A549 (cell line): ENCODE results near the gene DBF4.

Experiments
- CHD4 ChIP-seq: fragments of 200-600 bp; sonication (generic); IDR thresholded peaks from 2 replicates; pipeline ENCODE4 v1.6.1; 2016; ENCODE audit warnings: antibody characterized with exemption, mild to moderate bottlenecking, borderline replicate concordance
- CTCF ChIP-seq: fragments of >200 bp; sonication (Bioruptor Twin); formaldehyde crosslinking; IDR thresholded peaks from 3 replicates; pipeline ENCODE4 v1.5.1; 2016
- ESRRA ChIP-seq: fragments of 150-350 bp; IDR thresholded peaks from 2 replicates; pipeline ENCODE4 v1.6.1; 2014; ENCODE audit warnings: mild to moderate bottlenecking, low read length, borderline replicate concordance
- JUN ChIP-seq, 2 experiments: fragments of >200 bp; sonication (Bioruptor Twin); formaldehyde crosslinking; IDR thresholded peaks; 2 replicates in 1 of 2; 3 replicates in 1 of 2; pipeline ENCODE4 v1.6.1; 2016 to 2017
- NFE2L2 ChIP-seq: fragments of 150-350 bp; conservative IDR thresholded peaks from 2 replicates; pipeline ENCODE4 v1.6.1; 2014; ENCODE audit warnings: low read length
- PHF8 ChIP-seq: fragments of 200-600 bp; sonication (generic); IDR thresholded peaks from 2 replicates; pipeline ENCODE4 v1.6.1; 2016; ENCODE audit warnings: low read depth, mild to moderate bottlenecking, antibody characterized with exemption, moderate library complexity, borderline replicate concordance
- POLR2A ChIP-seq: IDR thresholded peaks from 2 replicates; pipeline ENCODE4 v1.6.1; 2012; ENCODE audit warnings: mild to moderate bottlenecking, low read length
- REST ChIP-seq: fragments of 200-600 bp; sonication (generic); IDR thresholded peaks from 2 replicates; pipeline ENCODE4 v1.6.1; 2016; ENCODE audit warnings: antibody characterized with exemption, mild to moderate bottlenecking, moderate library complexity
- TP53 ChIP-seq: fragments of 250-450 bp; sonication (Bioruptor Pico); IDR thresholded peaks from 2 replicates; pipeline ENCODE4 v1.5.0; 2021; ENCODE audit warnings: mild to moderate bottlenecking, moderate library complexity
- ZNF302 ChIP-seq: fragments of 250-450 bp; sonication (Bioruptor Pico); IDR thresholded peaks from 2 replicates; pipeline ENCODE4 v1.9.0; 2021; ENCODE audit warnings: inconsistent platforms, mild to moderate bottlenecking, moderate library complexity

GRCh38 chr7:87926581-87927461 lies 50.5 kb downstream of the DBF4 start:
- TF ChIP-seq POLR2A (no peak), PHF8 (no peak), CTCF (no peak), REST (no peak), ESRRA (no peak), CHD4 (no peak), TP53 (CRISPR knock-in tag) (no peak), ZNF302 (CRISPR knock-in tag) (no peak), JUN (IDR thresholded peaks at IDR 0.05) (no peak), NFE2L2 (no peak)
